Activated CD8-positive, alpha-beta T cell treated with anti-CD3 and anti-CD28 coated beads for 36 hours (primary cell): ENCODE data around the gene FCF1. TPM values are rescaled to one million over a fixed set of nuclear protein-coding genes. Genes with fewer than 3 reads are reported as not detected.

Experiments
- ATAC-seq: fragments of 200-7000 bp; cut with Tn5 transposase; one replicate; pipeline ENCODE4 v1.10.0; 2021; ENCODE audit warnings: mild to moderate bottlenecking, moderate library complexity
- CTCF ChIA-PET: fragments of 350-600 bp; sonication (Branson Sonifier 250); formaldehyde crosslinking; loops from one replicate; lab custom pipeline; 2021; ENCODE audit warnings: antibody characterized with exemption; lab: Charles Lee
- POLR2A ChIA-PET: fragments of 350-600 bp; sonication (Branson Sonifier 250); formaldehyde crosslinking; loops from one replicate; lab custom pipeline; 2021; ENCODE audit warnings: antibody characterized with exemption; lab: Charles Lee
- DNase-seq: peaks from one replicate; pipeline ENCODE4 v3.0.0-alpha.2; 2020
- H3K27ac Mint-ChIP-seq: one replicate; pipeline ENCODE4 v1.8.0; 2021; ENCODE audit warnings: mild to moderate bottlenecking, mixed read lengths
- H3K27me3 Mint-ChIP-seq: one replicate; pipeline ENCODE4 v1.8.0; 2021; ENCODE audit warnings: mixed read lengths
- H3K36me3 Mint-ChIP-seq: one replicate; pipeline ENCODE4 v1.8.0; 2021; ENCODE audit warnings: low read depth, mixed read lengths
- H3K4me1 Mint-ChIP-seq: one replicate; pipeline ENCODE4 v1.8.0; 2021; ENCODE audit warnings: low read depth, mixed read lengths
- H3K4me3 Mint-ChIP-seq: one replicate; pipeline ENCODE4 v1.8.0; 2021; ENCODE audit warnings: mild to moderate bottlenecking, moderate library complexity, mixed read lengths
- H3K9me3 Mint-ChIP-seq: one replicate; pipeline ENCODE4 v1.8.0; 2021; ENCODE audit warnings: mixed read lengths
- intact Hi-C: fragments of 100-400 bp; cut with micrococcal nuclease; formaldehyde crosslinking; loops from one replicate; pipeline ENCODE4 v1.10.0; 2022
- total RNA-seq, 2 experiments: library from RNA; stranded (reverse); gene quantifications; one replicate each; pipeline ENCODE4 v1.2.3, GENCODE V29; 2021
- TF ChIP-seq, protein P1 (sequence below): fragments of 200-600 bp; IDR thresholded peaks from one replicate; pipeline ENCODE4 v1.8.0; 2022; ENCODE audit warnings: antibody characterized with exemption, mild to moderate bottlenecking

The FCF1 gene
- total RNA-seq, 2 experiments from 2014 or later: 75.2 to 78.9 TPM

DNA sequence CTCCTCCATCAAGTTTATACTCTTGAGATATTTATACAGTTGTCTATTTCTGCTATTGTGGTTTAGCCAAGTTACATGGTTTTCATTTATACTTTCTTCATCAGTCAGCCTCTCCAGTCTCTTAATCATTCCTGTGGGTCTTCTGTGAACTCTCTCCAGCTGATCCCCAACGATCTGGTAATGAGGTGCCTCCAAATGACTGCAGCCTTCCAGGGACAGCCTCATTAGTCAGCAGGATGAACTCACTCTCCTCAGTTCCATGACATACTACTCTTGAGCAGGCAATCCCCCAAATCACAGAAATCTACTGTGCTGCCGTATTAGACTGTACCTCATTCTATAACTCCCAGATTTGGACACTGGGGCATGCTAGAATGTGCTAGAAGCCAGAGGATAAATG lies 15.4 kb upstream of the FCF1 start:
- intact Hi-C loops: no loop called here
- no peak for ATAC-seq
- no peak for DNase-seq
- TF ChIP-seq, protein P1, sequence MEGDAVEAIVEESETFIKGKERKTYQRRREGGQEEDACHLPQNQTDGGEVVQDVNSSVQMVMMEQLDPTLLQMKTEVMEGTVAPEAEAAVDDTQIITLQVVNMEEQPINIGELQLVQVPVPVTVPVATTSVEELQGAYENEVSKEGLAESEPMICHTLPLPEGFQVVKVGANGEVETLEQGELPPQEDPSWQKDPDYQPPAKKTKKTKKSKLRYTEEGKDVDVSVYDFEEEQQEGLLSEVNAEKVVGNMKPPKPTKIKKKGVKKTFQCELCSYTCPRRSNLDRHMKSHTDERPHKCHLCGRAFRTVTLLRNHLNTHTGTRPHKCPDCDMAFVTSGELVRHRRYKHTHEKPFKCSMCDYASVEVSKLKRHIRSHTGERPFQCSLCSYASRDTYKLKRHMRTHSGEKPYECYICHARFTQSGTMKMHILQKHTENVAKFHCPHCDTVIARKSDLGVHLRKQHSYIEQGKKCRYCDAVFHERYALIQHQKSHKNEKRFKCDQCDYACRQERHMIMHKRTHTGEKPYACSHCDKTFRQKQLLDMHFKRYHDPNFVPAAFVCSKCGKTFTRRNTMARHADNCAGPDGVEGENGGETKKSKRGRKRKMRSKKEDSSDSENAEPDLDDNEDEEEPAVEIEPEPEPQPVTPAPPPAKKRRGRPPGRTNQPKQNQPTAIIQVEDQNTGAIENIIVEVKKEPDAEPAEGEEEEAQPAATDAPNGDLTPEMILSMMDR: no peak
- ChIA-PET POLR2A (no interaction called here), CTCF (interaction anchor here (1.4 kb wide), 1 partner anchor 15 kb away, joined by 3 read pairs; no protein-coding TSS in a partner anchor)
- H3K4me3 Mint-ChIP-seq: no peak overlapping the region
- peaks cover under 1% of the 10 kb centered on the region for H3K9me3 Mint-ChIP-seq
- H3K4me1 Mint-ChIP-seq: peaks cover 10% of the 10 kb centered on the region
- H3K27ac Mint-ChIP-seq: no peak overlapping the region
- peaks cover 19% of the 10 kb centered on the region for H3K36me3 Mint-ChIP-seq
- no peaks in the 10 kb centered on the region for H3K27me3 Mint-ChIP-seq

GRCh38 chr14:74697976-74698375 lies 15.0 kb upstream of the FCF1 start:
- intact Hi-C loops: no loop called here

DNA sequence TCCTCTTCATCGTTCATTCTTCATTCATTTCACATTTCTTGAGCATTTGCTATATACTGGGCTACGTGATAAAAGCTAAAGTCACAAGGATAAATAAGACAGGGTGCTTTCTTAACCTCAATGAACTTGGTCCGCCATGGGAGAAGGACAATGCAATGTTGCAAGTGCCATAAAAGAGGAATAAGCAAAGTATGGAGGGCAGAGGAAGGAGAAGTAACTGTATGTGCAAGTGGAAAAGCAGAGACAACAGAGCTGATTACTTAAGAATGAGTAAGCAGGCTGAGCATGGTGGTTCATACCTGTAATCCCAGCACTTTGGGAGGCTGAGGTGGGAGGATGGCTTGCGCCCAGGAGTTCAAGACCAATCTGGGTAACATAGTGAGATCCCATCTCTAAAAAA lies 14.5 kb upstream of the FCF1 start:
- no peak overlapping the region for H3K4me3 Mint-ChIP-seq
- H3K27ac Mint-ChIP-seq: no peak overlapping the region
- no peaks in the 10 kb centered on the region for H3K27me3 Mint-ChIP-seq
- peaks cover 14% of the 10 kb centered on the region for H3K4me1 Mint-ChIP-seq
- DNase-seq (no peak), ATAC-seq (no peak)
- peaks cover 26% of the 10 kb centered on the region for H3K36me3 Mint-ChIP-seq
- POLR2A ChIA-PET: no interaction called here
- H3K9me3 Mint-ChIP-seq: peaks cover 6% of the 10 kb centered on the region
- CTCF ChIA-PET: no interaction called here
- intact Hi-C loops: no loop called here
- TF ChIP-seq, protein P1: no peak

More at GRCh38 chr14:74697976-74698375, 15.0 kb upstream of the FCF1 start:
- H3K36me3 Mint-ChIP-seq: peaks cover 23% of the 10 kb centered on the region
- no peak for DNase-seq
- peaks cover 5% of the 10 kb centered on the region for H3K9me3 Mint-ChIP-seq
- ChIA-PET CTCF (no interaction called here), POLR2A (no interaction called here)
- no peaks in the 10 kb centered on the region for H3K27me3 Mint-ChIP-seq
- H3K27ac Mint-ChIP-seq: no peak overlapping the region
- no peak for ATAC-seq
- no peak overlapping the region for H3K4me3 Mint-ChIP-seq
- H3K4me1 Mint-ChIP-seq: peaks cover 15% of the 10 kb centered on the region
- TF ChIP-seq, protein P1: no peak

DNA sequence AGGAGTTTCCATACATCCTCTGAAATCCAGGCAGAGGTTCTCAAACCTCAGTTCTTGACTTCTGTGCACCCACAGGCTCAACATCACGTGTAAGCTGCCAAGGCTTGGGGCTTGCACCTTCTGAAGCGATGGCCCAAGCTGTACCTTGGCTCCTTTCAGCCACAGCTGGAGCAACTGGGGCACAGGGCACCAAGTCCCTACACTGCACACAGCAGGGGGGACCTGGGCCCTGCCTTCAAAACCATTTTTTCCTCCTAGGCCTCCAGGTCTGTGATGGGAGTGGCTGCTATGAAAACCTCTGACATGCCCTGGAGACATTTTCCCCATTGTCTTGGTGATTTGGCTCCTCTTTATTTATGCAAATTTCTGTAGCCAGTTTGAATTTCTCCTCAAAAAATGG lies 10.7 kb upstream of the FCF1 start:
- intact Hi-C loops: no loop called here
- ATAC-seq: no peak
- H3K36me3 Mint-ChIP-seq: peaks cover 25% of the 10 kb centered on the region
- peaks cover 6% of the 10 kb centered on the region for H3K9me3 Mint-ChIP-seq
- no peaks in the 10 kb centered on the region for H3K27me3 Mint-ChIP-seq
- ChIA-PET CTCF (no interaction called here), POLR2A (no interaction called here)
- peaks cover 26% of the 10 kb centered on the region for H3K4me1 Mint-ChIP-seq
- TF ChIP-seq, protein P1: no peak
- no peak overlapping the region for H3K4me3 Mint-ChIP-seq
- no peak overlapping the region for H3K27ac Mint-ChIP-seq
- DNase-seq: no peak

GRCh38 chr14:74703043-74703442 lies 9.9 kb upstream of the FCF1 start:
- H3K4me3 Mint-ChIP-seq: no peak overlapping the region
- H3K36me3 Mint-ChIP-seq: peaks cover 25% of the 10 kb centered on the region
- peaks cover 6% of the 10 kb centered on the region for H3K9me3 Mint-ChIP-seq
- ChIA-PET POLR2A (no interaction called here), CTCF (no interaction called here)
- no peak for ATAC-seq
- H3K4me1 Mint-ChIP-seq: peaks cover 26% of the 10 kb centered on the region
- intact Hi-C loops: no loop called here
- DNase-seq: no peak
- TF ChIP-seq, protein P1: no peak
- H3K27ac Mint-ChIP-seq: no peak overlapping the region
- H3K27me3 Mint-ChIP-seq: no peaks in the 10 kb centered on the region
